Ovary (tissue), 3 donors: ENCODE data around the gene C12orf76.

ENCODE experiments used
- POLR2A ChIP-seq: fragments of 450-650 bp; IDR thresholded peaks from one replicate; pipeline ENCODE4 v1.6.1; 2017; ENCODE audit warnings: antibody characterized with exemption, mild to moderate bottlenecking, moderate library complexity
- TF ChIP-seq, protein P1 (sequence below), 3 donors: fragments of 450-650 bp in 2 of 3; fragments of 200-600 bp in 1 of 3; IDR thresholded peaks; one replicate each; pipeline versions ENCODE4 v1.5.1 to v1.8.0; 2016 to 2022; ENCODE audit warnings: antibody characterized with exemption in 3 of 3, mild to moderate bottlenecking in 1 of 3
- donor health status: DM: no; HTN: no; CAD: no.

DNA sequence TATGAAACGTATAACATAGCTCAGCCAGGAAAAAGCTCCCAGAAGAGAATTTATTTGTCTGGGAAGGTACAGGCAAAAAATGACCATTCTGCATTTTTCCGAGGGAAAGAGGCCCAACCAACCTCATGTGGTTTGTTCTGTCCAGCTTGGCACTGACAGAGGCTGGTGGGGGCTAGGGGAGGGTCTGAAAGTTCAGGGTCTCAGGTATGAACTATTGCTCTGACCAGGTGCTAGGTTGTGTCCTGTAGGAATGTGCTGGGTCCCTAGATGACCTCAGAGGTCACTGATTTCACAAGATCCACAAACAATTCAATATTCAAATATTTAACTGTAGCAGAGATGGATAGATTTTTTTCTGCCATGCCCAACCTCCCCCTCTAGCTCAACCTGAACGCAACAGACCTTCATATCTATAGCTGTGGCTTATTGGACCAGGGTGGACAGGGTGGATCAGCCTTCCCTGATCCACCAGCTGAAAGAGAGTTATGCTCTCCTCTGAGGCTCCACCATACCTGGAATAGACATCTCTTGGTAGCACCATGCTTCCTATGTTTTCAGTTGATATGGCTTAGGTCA, 42.9 kb upstream of the C12orf76 start:
- TF ChIP-seq POLR2A = no peak
- TF ChIP-seq, protein P1, sequence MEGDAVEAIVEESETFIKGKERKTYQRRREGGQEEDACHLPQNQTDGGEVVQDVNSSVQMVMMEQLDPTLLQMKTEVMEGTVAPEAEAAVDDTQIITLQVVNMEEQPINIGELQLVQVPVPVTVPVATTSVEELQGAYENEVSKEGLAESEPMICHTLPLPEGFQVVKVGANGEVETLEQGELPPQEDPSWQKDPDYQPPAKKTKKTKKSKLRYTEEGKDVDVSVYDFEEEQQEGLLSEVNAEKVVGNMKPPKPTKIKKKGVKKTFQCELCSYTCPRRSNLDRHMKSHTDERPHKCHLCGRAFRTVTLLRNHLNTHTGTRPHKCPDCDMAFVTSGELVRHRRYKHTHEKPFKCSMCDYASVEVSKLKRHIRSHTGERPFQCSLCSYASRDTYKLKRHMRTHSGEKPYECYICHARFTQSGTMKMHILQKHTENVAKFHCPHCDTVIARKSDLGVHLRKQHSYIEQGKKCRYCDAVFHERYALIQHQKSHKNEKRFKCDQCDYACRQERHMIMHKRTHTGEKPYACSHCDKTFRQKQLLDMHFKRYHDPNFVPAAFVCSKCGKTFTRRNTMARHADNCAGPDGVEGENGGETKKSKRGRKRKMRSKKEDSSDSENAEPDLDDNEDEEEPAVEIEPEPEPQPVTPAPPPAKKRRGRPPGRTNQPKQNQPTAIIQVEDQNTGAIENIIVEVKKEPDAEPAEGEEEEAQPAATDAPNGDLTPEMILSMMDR (IDR thresholded peaks at IDR 0.05) = no peak
